Measurements from ENCODE around the gene S100Z.

Gene S100Z

DNA sequence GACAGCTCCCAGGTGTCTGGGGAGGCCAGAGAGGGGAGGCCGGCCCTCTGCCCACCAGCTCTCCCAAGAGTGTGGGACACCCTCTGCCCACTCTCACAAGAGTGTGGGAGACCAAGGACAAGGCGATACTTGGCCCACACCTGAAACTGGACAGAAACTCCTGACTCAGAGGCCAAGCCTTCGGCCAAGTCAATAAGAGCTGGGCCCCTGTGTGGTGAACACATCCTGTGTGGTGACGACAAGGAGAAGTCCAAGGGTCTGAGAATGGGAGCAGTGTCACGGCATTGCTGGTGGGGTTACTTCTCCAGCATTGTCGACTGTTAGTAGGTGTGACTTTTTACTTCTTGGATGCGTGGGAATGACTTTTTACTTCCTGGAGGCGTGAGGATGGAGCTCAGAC is 45.5 kb upstream of the S100Z start:
- no peaks in the 10 kb centered on the region for H3K36me3 ChIP-seq (ENCODE audit: control insufficient read depth in 2 of 2, insufficient read depth in 1 of 2, low read length in 2 of 2)
- TF ChIP-seq, protein P1, sequence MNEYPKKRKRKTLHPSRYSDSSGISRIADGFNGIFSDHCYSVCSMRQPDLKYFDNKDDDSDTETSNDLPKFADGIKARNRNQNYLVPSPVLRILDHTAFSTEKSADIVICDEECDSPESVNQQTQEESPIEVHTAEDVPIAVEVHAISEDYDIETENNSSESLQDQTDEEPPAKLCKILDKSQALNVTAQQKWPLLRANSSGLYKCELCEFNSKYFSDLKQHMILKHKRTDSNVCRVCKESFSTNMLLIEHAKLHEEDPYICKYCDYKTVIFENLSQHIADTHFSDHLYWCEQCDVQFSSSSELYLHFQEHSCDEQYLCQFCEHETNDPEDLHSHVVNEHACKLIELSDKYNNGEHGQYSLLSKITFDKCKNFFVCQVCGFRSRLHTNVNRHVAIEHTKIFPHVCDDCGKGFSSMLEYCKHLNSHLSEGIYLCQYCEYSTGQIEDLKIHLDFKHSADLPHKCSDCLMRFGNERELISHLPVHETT (tag by site-specific recombination; IDR thresholded peaks at IDR 0.05): no peak
- TF ChIP-seq ZBTB8A (tag by site-specific recombination; IDR thresholded peaks at IDR 0.05) (no peak), EGR2 (tag by site-specific recombination; IDR thresholded peaks at IDR 0.05; ENCODE audit: low read depth) (peak; percentile 63; the same call in 1 of the 2 replicates), ZFHX2 (tag by site-specific recombination; conservative IDR thresholded peaks at IDR 0.05) (peak; percentile 29), ZNF830 (tag by site-specific recombination; IDR thresholded peaks at IDR 0.05; ENCODE audit: low read depth) (no peak)
- TF ChIP-seq, protein P2, sequence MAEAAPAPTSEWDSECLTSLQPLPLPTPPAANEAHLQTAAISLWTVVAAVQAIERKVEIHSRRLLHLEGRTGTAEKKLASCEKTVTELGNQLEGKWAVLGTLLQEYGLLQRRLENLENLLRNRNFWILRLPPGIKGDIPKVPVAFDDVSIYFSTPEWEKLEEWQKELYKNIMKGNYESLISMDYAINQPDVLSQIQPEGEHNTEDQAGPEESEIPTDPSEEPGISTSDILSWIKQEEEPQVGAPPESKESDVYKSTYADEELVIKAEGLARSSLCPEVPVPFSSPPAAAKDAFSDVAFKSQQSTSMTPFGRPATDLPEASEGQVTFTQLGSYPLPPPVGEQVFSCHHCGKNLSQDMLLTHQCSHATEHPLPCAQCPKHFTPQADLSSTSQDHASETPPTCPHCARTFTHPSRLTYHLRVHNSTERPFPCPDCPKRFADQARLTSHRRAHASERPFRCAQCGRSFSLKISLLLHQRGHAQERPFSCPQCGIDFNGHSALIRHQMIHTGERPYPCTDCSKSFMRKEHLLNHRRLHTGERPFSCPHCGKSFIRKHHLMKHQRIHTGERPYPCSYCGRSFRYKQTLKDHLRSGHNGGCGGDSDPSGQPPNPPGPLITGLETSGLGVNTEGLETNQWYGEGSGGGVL (tag by site-specific recombination; IDR thresholded peaks at IDR 0.05): no peak
- TF ChIP-seq, protein P3, sequence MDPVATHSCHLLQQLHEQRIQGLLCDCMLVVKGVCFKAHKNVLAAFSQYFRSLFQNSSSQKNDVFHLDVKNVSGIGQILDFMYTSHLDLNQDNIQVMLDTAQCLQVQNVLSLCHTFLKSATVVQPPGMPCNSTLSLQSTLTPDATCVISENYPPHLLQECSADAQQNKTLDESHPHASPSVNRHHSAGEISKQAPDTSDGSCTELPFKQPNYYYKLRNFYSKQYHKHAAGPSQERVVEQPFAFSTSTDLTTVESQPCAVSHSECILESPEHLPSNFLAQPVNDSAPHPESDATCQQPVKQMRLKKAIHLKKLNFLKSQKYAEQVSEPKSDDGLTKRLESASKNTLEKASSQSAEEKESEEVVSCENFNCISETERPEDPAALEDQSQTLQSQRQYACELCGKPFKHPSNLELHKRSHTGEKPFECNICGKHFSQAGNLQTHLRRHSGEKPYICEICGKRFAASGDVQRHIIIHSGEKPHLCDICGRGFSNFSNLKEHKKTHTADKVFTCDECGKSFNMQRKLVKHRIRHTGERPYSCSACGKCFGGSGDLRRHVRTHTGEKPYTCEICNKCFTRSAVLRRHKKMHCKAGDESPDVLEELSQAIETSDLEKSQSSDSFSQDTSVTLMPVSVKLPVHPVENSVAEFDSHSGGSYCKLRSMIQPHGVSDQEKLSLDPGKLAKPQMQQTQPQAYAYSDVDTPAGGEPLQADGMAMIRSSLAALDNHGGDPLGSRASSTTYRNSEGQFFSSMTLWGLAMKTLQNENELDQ (tag by site-specific recombination; IDR thresholded peaks at IDR 0.05; ENCODE audit: low read depth): no peak
- no peaks in the 10 kb centered on the region for H3K9me3 ChIP-seq (ENCODE audit: control insufficient read depth, insufficient read depth, low read depth, low read length)
- no peak overlapping the region for H3K27ac ChIP-seq (ENCODE audit: extremely low read depth, low read depth, low read length)
- H3K4me1 ChIP-seq (ENCODE audit: control insufficient read depth, insufficient read depth, low read length): peaks cover 2% of the 10 kb centered on the region; the same call in 1 of the 2 replicates
- POLR2A ChIA-PET: interaction anchor here (0.6 to 1.3 kb wide), 2 partner anchors 15 to 30 kb away, joined by 3 to 5 read pairs; partner anchors contain the start of gene F2RL1
- no peak overlapping the region for H3K4me3 ChIP-seq (ENCODE audit: low read depth, low read length)
- CTCF ChIA-PET: interaction anchor here (0.6 kb wide), 1 partner anchor 232 kb away, joined by 3 read pairs; no protein-coding TSS in a partner anchor

DNA sequence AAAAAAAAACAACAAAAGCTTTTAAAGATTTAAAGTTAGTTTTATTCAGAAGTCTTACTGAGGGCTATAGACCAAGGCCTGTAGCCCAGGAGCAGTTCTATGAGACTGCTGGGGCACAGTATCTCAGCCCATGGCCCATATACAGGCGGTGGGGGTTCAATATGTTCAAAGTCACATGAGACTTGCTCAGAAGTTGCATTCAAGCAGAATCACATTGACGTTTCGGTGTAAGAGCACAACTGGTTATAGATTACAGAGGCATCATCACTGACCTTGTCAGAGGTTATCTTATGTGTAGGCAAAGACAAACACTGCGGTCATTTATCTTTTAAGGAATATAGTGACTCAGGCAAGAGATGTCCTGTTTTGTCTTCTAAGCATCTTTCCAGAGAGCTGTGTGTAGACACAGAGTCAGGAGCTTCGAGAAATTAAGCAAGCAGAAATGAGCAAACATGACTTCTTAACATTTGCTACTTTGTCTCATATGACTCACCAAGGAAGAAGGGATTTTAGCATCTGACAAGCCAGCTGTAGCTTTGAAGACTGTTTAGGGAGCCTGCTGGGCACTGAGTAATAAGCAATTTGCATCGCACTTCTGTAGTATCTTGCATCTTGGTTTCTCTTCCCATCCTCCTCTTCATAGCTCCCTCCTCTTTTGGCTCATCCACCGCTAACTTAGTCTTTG is 43.9 kb upstream of the S100Z start:
- CTCF ChIA-PET: interaction anchor here (0.7 to 3.4 kb wide), 4 partner anchors 10 to 33 kb away, joined by 3 to 22 read pairs (median 10); no protein-coding TSS in a partner anchor
- no peaks in the 10 kb centered on the region for H3K36me3 ChIP-seq (ENCODE audit: control insufficient read depth in 2 of 2, insufficient read depth in 1 of 2, low read length in 2 of 2)
- no peaks in the 10 kb centered on the region for H3K9me3 ChIP-seq (ENCODE audit: control insufficient read depth, insufficient read depth, low read depth, low read length)
- peaks cover 2% of the 10 kb centered on the region for H3K4me1 ChIP-seq (ENCODE audit: control insufficient read depth, insufficient read depth, low read length)
- no peak overlapping the region; the same call in 1 of the 2 replicates for H3K27ac ChIP-seq (ENCODE audit: extremely low read depth, low read depth, low read length)
- POLR2A ChIA-PET: interaction anchor here (0.6 to 3.4 kb wide), 4 partner anchors 8 to 453 kb away, joined by 3 to 35 read pairs (median 8); partner anchors contain the start of gene F2RL1
- no peak overlapping the region for H3K4me3 ChIP-seq (ENCODE audit: low read depth, low read length)
- TF ChIP-seq, protein P1 (tag by site-specific recombination; IDR thresholded peaks at IDR 0.05): 0 out of 2 replicates have a peak, but pooled peaks have one; percentile 55
- TF ChIP-seq ZNF585B (tag by site-specific recombination; IDR thresholded peaks at IDR 0.05) (no peak), ZBTB8A (tag by site-specific recombination; IDR thresholded peaks at IDR 0.05) (no peak), ZNF16 (tag by site-specific recombination; IDR thresholded peaks at IDR 0.05; ENCODE audit: low read depth) (no peak), ZNF571 (tag by site-specific recombination; IDR thresholded peaks at IDR 0.05) (no peak), ZNF366 (tag by site-specific recombination; conservative IDR thresholded peaks at IDR 0.05) (peak; percentile 73), ZNF354C (tag by site-specific recombination; IDR thresholded peaks at IDR 0.05; ENCODE audit: borderline replicate concordance, low read depth) (no peak), ZNF24 (tag by site-specific recombination; IDR thresholded peaks at IDR 0.05) (no peak), SP3 (tag by site-specific recombination; IDR thresholded peaks at IDR 0.05) (peak; percentile 16; the same call in 1 of the 2 replicates), KLF8 (tag by site-specific recombination; IDR thresholded peaks at IDR 0.05) (no peak), ZNF248 (tag by site-specific recombination; IDR thresholded peaks at IDR 0.05) (no peak), ZBTB7A (tag by site-specific recombination; IDR thresholded peaks at IDR 0.05; ENCODE audit: low read depth) (no peak), ZNF548 (tag by site-specific recombination; IDR thresholded peaks at IDR 0.05) (no peak), ZNF558 (tag by site-specific recombination; IDR thresholded peaks at IDR 0.05) (no peak), ZEB2 (tag by site-specific recombination; IDR thresholded peaks at IDR 0.05) (peak; percentile 75), PRDM1 (tag by site-specific recombination; IDR thresholded peaks at IDR 0.05) (no peak), ZNF121 (tag by site-specific recombination; IDR thresholded peaks at IDR 0.05) (no peak), KLF16 (tag by site-specific recombination; IDR thresholded peaks at IDR 0.05) (no peak)
- TF ChIP-seq, protein P4, sequence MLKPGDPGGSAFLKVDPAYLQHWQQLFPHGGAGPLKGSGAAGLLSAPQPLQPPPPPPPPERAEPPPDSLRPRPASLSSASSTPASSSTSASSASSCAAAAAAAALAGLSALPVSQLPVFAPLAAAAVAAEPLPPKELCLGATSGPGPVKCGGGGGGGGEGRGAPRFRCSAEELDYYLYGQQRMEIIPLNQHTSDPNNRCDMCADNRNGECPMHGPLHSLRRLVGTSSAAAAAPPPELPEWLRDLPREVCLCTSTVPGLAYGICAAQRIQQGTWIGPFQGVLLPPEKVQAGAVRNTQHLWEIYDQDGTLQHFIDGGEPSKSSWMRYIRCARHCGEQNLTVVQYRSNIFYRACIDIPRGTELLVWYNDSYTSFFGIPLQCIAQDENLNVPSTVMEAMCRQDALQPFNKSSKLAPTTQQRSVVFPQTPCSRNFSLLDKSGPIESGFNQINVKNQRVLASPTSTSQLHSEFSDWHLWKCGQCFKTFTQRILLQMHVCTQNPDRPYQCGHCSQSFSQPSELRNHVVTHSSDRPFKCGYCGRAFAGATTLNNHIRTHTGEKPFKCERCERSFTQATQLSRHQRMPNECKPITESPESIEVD (tag by site-specific recombination; IDR thresholded peaks at IDR 0.05): peak; percentile 49
